Neuronal stem cell (in vitro differentiated cells): ENCODE results near the gene RCAN1.

ENCODE experiments used
- DNase-seq: peaks from one replicate; pipeline ENCODE4 v3.0.0-alpha.2; 2013; ENCODE audit warnings: low spot score
- H2AFZ ChIP-seq: one replicate; pipeline ENCODE4 v1.6.1; 2013; ENCODE audit warnings: mild to moderate bottlenecking, low read length, inconsistent platforms
- H2AK5ac ChIP-seq: 2 replicates; pipeline ENCODE4 v1.6.1; 2013; ENCODE audit warnings: low read depth, mild to moderate bottlenecking, inconsistent platforms, low read length, moderate library complexity, mixed read lengths
- H2BK120ac ChIP-seq: 2 replicates; pipeline ENCODE4 v1.6.1; 2013; ENCODE audit warnings: low read depth, mild to moderate bottlenecking, inconsistent platforms, low read length, moderate library complexity, mixed read lengths
- H2BK12ac ChIP-seq: one replicate; pipeline ENCODE4 v1.6.1; 2013; ENCODE audit warnings: low read length, inconsistent platforms
- H2BK15ac ChIP-seq: 2 replicates; pipeline ENCODE4 v1.6.1; 2013; ENCODE audit warnings: mild to moderate bottlenecking, low read length, inconsistent platforms, mixed read lengths
- H2BK5ac ChIP-seq: one replicate; pipeline ENCODE4 v1.6.1; 2013; ENCODE audit warnings: inconsistent platforms, mild to moderate bottlenecking, low read length, moderate library complexity
- H3K14ac ChIP-seq: one replicate; pipeline ENCODE4 v1.6.1; 2013; ENCODE audit warnings: low read length, inconsistent platforms
- H3K18ac ChIP-seq: 2 replicates; pipeline ENCODE4 v1.6.1; 2013; ENCODE audit warnings: low read length, inconsistent platforms
- H3K23ac ChIP-seq: 2 replicates; pipeline ENCODE4 v1.6.1; 2013; ENCODE audit warnings: low read depth, mild to moderate bottlenecking, mixed read lengths, low read length, inconsistent platforms; ENCODE audit not compliant: poor library complexity
- H3K27ac ChIP-seq: replicated peaks from 3 replicates; pipeline ENCODE4 v1.5.1; 2013; ENCODE audit warnings: low read length, inconsistent platforms
- H3K27me3 ChIP-seq, 3 experiments: 2 replicates each; pipeline ENCODE4 v1.6.1; 2013; ENCODE audit warnings: low read length in 3 of 3, mild to moderate bottlenecking in 2 of 3, inconsistent platforms in 1 of 3, low read depth in 1 of 3, mixed read lengths in 1 of 3, moderate library complexity in 1 of 3; ENCODE audit not compliant: control insufficient read depth in 3 of 3, insufficient read depth in 3 of 3
- H3K36me3 ChIP-seq, 2 donors: replicated peaks in 1 of 2; 2 replicates each; pipeline ENCODE4 v1.6.1; 2013; ENCODE audit warnings: low read length in 2 of 2; ENCODE audit not compliant: control insufficient read depth in 2 of 2, insufficient read depth in 2 of 2
- H3K4ac ChIP-seq: 2 replicates; pipeline ENCODE4 v1.6.1; 2013; ENCODE audit warnings: inconsistent platforms, mild to moderate bottlenecking, low read length, moderate library complexity
- H3K4me1 ChIP-seq, 2 donors: 1 replicate in 1 of 2; 2 replicates in 1 of 2; pipeline ENCODE4 v1.6.1; 2013; ENCODE audit warnings: low read length in 2 of 2, low read depth in 1 of 2; ENCODE audit not compliant: control insufficient read depth in 2 of 2, insufficient read depth in 1 of 2
- H3K4me2 ChIP-seq: one replicate; pipeline ENCODE4 v1.6.1; 2013; ENCODE audit warnings: mild to moderate bottlenecking, low read length, inconsistent platforms; ENCODE audit not compliant: insufficient read depth, poor library complexity, severe bottlenecking
- H3K4me3 ChIP-seq, 2 donors: 2 replicates each; pipeline ENCODE4 v1.5.1; 2013; ENCODE audit warnings: low read length in 2 of 2, mild to moderate bottlenecking in 2 of 2, inconsistent platforms in 1 of 2, moderate library complexity in 1 of 2
- H3K79me1 ChIP-seq: one replicate; pipeline ENCODE4 v1.6.1; 2013; ENCODE audit warnings: low read depth, mild to moderate bottlenecking, inconsistent platforms, low read length, moderate library complexity
- H3K9ac ChIP-seq: one replicate; pipeline ENCODE4 v1.6.1; 2013; ENCODE audit warnings: mild to moderate bottlenecking, low read depth, low read length, inconsistent platforms; ENCODE audit not compliant: poor library complexity
- H3K9me3 ChIP-seq, 2 donors: replicated peaks in 1 of 2; 2 replicates each; pipeline versions ENCODE3 to v1.6.1; 2013; ENCODE audit warnings: low read length in 2 of 2, mild to moderate bottlenecking in 2 of 2, inconsistent platforms in 1 of 2, low read depth in 1 of 2, mixed read lengths in 1 of 2, moderate library complexity in 1 of 2; ENCODE audit not compliant: control insufficient read depth in 2 of 2, insufficient read depth in 1 of 2
- H4K8ac ChIP-seq: one replicate; pipeline ENCODE4 v1.6.1; 2013; ENCODE audit warnings: low read depth, mild to moderate bottlenecking, inconsistent platforms, low read length, moderate library complexity
- H4K91ac ChIP-seq: one replicate; pipeline ENCODE4 v1.6.1; 2013; ENCODE audit warnings: low read length, low read depth, mild to moderate bottlenecking, inconsistent platforms; ENCODE audit not compliant: poor library complexity
- WGBS, 2 donors: extraction: QIAGEN DNeasy Blood & Tissue Kit; methylation state at CpG; one replicate each; pipeline ENCODE4 v1.1.7; 2013; ENCODE audit warnings: missing lambda C conversion rate in 2 of 2, mixed read lengths in 1 of 2; ENCODE audit not compliant: insufficient read length in 2 of 2, insufficient replicate concordance in 1 of 2; ENCODE audit errors: extremely low coverage in 2 of 2; 5-methylcytosine and 5-hydroxymethylcytosine counted together

The RCAN1 gene

GRCh38 chr21:34514576-34515115, 100.3 kb downstream of the RCAN1 start:
- H3K23ac ChIP-seq: no peak overlapping the region
- no peak overlapping the region for H2AK5ac ChIP-seq
- no peak overlapping the region for H2BK15ac ChIP-seq
- no peak overlapping the region for H3K27ac ChIP-seq
- H2BK12ac ChIP-seq: no peak overlapping the region
- H3K79me1 ChIP-seq: no peaks in the 10 kb centered on the region
- no peak overlapping the region for H3K4ac ChIP-seq
- no peak overlapping the region for H3K14ac ChIP-seq
- no peak overlapping the region for H3K4me2 ChIP-seq
- no peak overlapping the region for H3K18ac ChIP-seq
- H4K91ac ChIP-seq: no peak overlapping the region
- no peak overlapping the region for H2BK5ac ChIP-seq
- H3K9me3 ChIP-seq: no peaks in the 10 kb centered on the region
- peak overlapping the region; percentile 5 for H3K9ac ChIP-seq
- DNase-seq: no peak
- H3K27me3 ChIP-seq: no peaks in the 10 kb centered on the region
- H2BK120ac ChIP-seq: no peak overlapping the region
- H3K4me1 ChIP-seq: no peaks in the 10 kb centered on the region
- H3K4me3 ChIP-seq: no peak overlapping the region
- WGBS, 2 donors: no CpG with 5 or more reads among the region's 10 CpGs
- no peak overlapping the region for H4K8ac ChIP-seq
- no peak overlapping the region for H2AFZ ChIP-seq
- peaks cover 0 to 27% of the 10 kb centered on the region in 2 donors for H3K36me3 ChIP-seq

GRCh38 chr21:34513129-34513675, 101.7 kb downstream of the RCAN1 start:
- Histone ChIP-seq H3K4me2 (no peak overlapping the region), H2BK12ac (no peak overlapping the region), H3K18ac (no peak overlapping the region), H3K27me3 (no peaks in the 10 kb centered on the region), H3K14ac (no peak overlapping the region), H3K23ac (no peak overlapping the region), H3K4ac (no peak overlapping the region), H2AFZ (no peak overlapping the region), H4K8ac (no peak overlapping the region), H4K91ac (no peak overlapping the region), H2BK120ac (no peak overlapping the region), H3K36me3 (peaks cover 0 to 19% of the 10 kb centered on the region in 2 donors), H2BK5ac (no peak overlapping the region), H2BK15ac (no peak overlapping the region), H3K27ac (no peak overlapping the region), H2AK5ac (no peak overlapping the region), H3K4me1 (no peaks in the 10 kb centered on the region), H3K4me3 (no peak overlapping the region), H3K79me1 (no peaks in the 10 kb centered on the region), H3K9ac (no peak overlapping the region), H3K9me3 (no peaks in the 10 kb centered on the region)
- WGBS, 2 donors: no CpG with 5 or more reads among the region's 2 CpGs
- no peak for DNase-seq

- H3K18ac ChIP-seq: no peak within 1 kb of the TSS
- H3K9ac ChIP-seq: no peak within 1 kb of the TSS
- H2AFZ ChIP-seq: no peak within 1 kb of the TSS
- H3K79me1 ChIP-seq: no peaks in the 10 kb centered on the region
- no peak within 1 kb of the TSS for H3K4me2 ChIP-seq
- no peak within 1 kb of the TSS for H4K91ac ChIP-seq
- H3K4me3 ChIP-seq: peak within 1 kb of the TSS in 1 of 2 donors; percentile 3
- H2BK120ac ChIP-seq: no peak within 1 kb of the TSS
- H3K36me3 ChIP-seq: peaks cover 0 to 6% of the 10 kb centered on the region in 2 donors
- no peak within 1 kb of the TSS for H4K8ac ChIP-seq
- no peak within 1 kb of the TSS for H3K27ac ChIP-seq
- WGBS, 2 donors: no CpG with 5 or more reads among the region's 14 CpGs
- H2BK12ac ChIP-seq: no peak within 1 kb of the TSS
- H2BK15ac ChIP-seq: no peak within 1 kb of the TSS
- no peak for DNase-seq
- no peaks in the 10 kb centered on the region for H3K27me3 ChIP-seq
- H3K14ac ChIP-seq: no peak within 1 kb of the TSS
- no peak within 1 kb of the TSS for H3K23ac ChIP-seq
- H2AK5ac ChIP-seq: no peak within 1 kb of the TSS
- no peak within 1 kb of the TSS for H3K4ac ChIP-seq
- no peak within 1 kb of the TSS for H2BK5ac ChIP-seq
- H3K9me3 ChIP-seq: no peaks in the 10 kb centered on the region
- no peaks in the 10 kb centered on the region for H3K4me1 ChIP-seq
Measured at GRCh38 chr21:34511787-34512455, 103.0 kb downstream of the RCAN1 start, which contains the start of gene KCNE1. Gene KCNE1 (minus strand): TSS chr21:34512210. CDS start chr21:34449634, 62,576 bp downstream.

GRCh38 chr21:34511181-34511580, 103.7 kb downstream of the RCAN1 start:
- Histone ChIP-seq H3K79me1 (no peaks in the 10 kb centered on the region), H2AK5ac (no peak overlapping the region), H3K14ac (no peak overlapping the region), H3K18ac (no peak overlapping the region), H3K4ac (no peak overlapping the region), H4K8ac (no peak overlapping the region), H3K23ac (no peak overlapping the region), H3K4me1 (no peaks in the 10 kb centered on the region), H3K27ac (no peak overlapping the region), H3K36me3 (no peaks in the 10 kb centered on the region), H3K4me3 (no peak overlapping the region), H3K4me2 (no peak overlapping the region), H3K9ac (no peak overlapping the region), H2AFZ (no peak overlapping the region), H3K27me3 (no peaks in the 10 kb centered on the region), H3K9me3 (no peaks in the 10 kb centered on the region), H2BK12ac (no peak overlapping the region), H2BK120ac (no peak overlapping the region), H4K91ac (no peak overlapping the region), H2BK5ac (no peak overlapping the region), H2BK15ac (no peak overlapping the region)
- no CpG with 5 or more reads among the region's 5 CpGs for WGBS, 2 donors
- DNase-seq: no peak
